AG04449 (cell line): ENCODE measurements around the gene DNAJA2.

Source experiments
- CTCF ChIA-PET: fragments of 350-600 bp; formaldehyde crosslinking; extraction: SDS; loops from one replicate; lab custom pipeline; 2021; ENCODE audit warnings: antibody characterized with exemption; lab: Yijun Ruan, JAX
- POLR2A ChIA-PET: fragments of 400-600, 350-600 bp; formaldehyde crosslinking; extraction: SDS; loops from one replicate; lab custom pipeline; 2020; ENCODE audit warnings: antibody characterized with exemption, inconsistent platforms; lab: Yijun Ruan, JAX
- DNase-seq: peaks from one replicate; pipeline ENCODE4 v3.0.0-alpha.2; 2010; ENCODE audit warnings: low read depth, low spot score
- H3K4me3 ChIP-seq: 2 replicates; pipeline ENCODE4 v1.5.1; 2011; ENCODE audit warnings: low read depth, mild to moderate bottlenecking, control low read depth, low read length
- TF ChIP-seq, protein P1 (sequence below): IDR thresholded peaks from one replicate; pipeline ENCODE4 v1.5.1; 2011; ENCODE audit warnings: mild to moderate bottlenecking, moderate library complexity, low read length, control low read depth, inconsistent platforms; ENCODE audit not compliant: insufficient read depth; ENCODE audit errors: missing control alignments

The DNAJA2 gene

DNA sequence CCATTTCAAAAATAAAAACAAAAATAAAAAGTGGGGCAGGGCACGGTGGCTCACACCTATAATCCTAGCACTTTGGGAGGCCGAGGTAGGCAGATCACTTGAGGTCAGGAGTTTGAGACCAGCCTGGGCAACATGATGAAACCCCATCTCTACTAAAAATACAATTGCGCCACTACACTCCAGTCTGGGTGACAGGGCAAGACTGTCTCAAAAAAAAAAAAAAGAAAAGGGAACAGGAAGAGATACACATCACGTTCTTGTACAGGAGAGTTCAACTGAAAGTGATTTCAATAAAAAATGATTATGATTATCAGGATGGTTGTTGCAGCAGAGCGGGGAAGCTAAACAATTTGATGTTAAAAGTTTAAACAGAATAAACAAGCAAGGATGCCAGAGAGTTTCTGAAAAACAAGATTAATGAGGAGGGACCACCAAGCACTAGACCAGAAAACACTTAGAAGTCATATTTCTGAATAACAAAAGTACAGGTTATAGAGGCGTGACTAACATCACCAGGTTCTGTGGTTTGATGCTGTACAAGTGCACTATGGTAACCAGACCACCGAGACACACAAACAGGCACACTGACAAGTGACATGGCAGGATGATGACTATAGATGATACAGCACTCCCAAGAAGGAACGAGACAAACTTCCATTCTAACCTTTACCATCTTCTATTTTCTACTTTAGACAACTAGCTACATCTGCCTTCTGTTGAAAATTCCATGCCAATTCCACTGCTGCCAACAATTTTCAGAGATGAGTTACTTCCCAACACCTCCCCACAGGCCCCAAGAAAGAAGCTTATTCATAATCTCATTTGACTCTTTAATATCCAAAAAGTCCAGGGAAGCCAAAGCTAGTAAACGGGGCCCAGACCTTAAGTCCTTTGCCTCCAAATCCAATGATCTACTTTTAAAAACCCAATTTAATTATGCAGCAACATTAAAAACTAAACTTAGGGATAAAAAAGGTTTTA, 11.8 kb downstream of the DNAJA2 start:
- DNase-seq = no peak
- TF ChIP-seq, protein P1, sequence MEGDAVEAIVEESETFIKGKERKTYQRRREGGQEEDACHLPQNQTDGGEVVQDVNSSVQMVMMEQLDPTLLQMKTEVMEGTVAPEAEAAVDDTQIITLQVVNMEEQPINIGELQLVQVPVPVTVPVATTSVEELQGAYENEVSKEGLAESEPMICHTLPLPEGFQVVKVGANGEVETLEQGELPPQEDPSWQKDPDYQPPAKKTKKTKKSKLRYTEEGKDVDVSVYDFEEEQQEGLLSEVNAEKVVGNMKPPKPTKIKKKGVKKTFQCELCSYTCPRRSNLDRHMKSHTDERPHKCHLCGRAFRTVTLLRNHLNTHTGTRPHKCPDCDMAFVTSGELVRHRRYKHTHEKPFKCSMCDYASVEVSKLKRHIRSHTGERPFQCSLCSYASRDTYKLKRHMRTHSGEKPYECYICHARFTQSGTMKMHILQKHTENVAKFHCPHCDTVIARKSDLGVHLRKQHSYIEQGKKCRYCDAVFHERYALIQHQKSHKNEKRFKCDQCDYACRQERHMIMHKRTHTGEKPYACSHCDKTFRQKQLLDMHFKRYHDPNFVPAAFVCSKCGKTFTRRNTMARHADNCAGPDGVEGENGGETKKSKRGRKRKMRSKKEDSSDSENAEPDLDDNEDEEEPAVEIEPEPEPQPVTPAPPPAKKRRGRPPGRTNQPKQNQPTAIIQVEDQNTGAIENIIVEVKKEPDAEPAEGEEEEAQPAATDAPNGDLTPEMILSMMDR = no peak
- H3K4me3 ChIP-seq = no peak overlapping the region
- POLR2A ChIA-PET = no interaction called here
- CTCF ChIA-PET = interaction anchor here (0.9 to 3.5 kb wide), 5 partner anchors 10 to 180 kb away, joined by 5 to 22 read pairs (median 7); no protein-coding TSS in a partner anchor

DNA sequence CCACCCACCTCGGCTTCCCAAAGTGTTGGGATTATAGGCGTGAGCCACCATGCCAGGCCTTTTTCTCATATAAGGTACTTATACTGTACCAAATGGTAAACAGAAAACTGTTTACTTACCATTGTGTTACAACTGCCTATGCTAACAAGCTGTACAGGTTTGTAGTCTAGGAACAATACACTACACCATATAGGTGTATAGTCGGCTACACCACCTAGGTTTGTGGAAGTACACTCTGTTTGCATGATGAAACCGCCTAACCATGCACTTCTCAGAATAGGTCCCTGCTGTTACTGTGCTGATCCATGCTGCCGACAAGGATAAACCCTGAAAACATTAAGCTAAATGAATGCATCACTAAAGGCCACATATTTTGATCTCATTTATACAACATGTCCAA, 18.9 kb downstream of the DNAJA2 start:
- ChIA-PET POLR2A (no interaction called here), CTCF (interaction anchor here (0.5 to 1.3 kb wide), 2 partner anchors 100 to 1670 kb away, joined by 3 read pairs; no protein-coding TSS in a partner anchor)
- no peak overlapping the region for H3K4me3 ChIP-seq
- TF ChIP-seq, protein P1 = no peak
- no peak for DNase-seq

DNA sequence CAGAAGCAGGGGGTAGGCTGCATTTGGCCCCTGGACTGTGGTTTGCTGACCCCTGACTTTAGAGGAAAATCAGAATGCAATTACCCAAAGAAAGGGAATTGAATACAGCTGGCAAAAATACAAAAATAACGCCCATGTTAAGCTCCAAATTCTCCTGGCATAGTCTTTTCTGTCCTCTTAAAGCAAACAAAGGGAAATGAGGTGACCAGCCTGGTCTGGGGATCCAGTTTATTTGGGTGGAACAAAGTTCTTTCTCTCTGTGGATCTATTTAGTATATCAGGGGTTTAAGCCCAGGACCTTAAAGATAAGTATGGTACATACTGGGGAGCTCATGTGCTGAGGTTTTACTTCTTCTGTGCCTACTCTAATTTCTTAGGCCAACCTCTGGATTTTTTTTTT, 23.5 kb downstream of the DNAJA2 start:
- H3K4me3 ChIP-seq = no peak overlapping the region
- POLR2A ChIA-PET = no interaction called here
- no peak for DNase-seq
- CTCF ChIA-PET = interaction anchor here (0.7 to 4.9 kb wide), 7 partner anchors 9 to 1673 kb away, joined by 3 to 49 read pairs (median 3); no protein-coding TSS in a partner anchor
- TF ChIP-seq, protein P1 = no peak

DNA sequence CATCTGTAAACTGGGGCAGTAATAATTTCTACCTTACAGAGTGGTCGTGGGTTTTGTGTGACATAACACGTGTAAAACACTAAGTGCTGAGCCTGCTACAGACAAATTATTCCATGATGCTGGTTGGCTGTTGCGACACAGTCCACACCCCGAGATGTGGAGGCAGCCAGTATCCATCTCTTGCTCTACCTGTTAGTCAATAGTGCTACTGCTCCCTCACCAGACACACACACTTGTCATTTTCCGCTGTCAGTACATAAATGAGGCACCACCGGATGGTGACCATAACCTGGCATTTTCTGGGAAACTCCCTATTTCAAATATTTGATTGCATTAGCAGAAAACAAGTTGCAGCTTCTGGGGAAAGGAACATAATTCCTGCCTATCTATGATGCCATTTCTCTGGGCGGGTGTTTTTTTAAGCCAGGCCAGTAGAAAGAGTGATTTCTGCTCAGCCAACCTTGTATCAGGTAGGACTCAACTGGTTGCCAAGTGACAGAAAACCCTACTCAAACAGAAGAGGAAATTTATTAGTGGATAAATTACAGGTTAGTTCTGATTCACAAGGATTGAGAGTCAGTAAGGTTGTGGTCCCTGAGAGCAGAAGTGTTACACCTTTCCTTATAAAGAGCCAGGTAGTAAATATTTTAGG, 24.1 kb downstream of the DNAJA2 start:
- TF ChIP-seq, protein P1 = no peak
- ChIA-PET CTCF (interaction anchor here (0.6 to 4.9 kb wide), 10 partner anchors 13 to 1674 kb away, joined by 3 to 49 read pairs (median 4); partner anchors contain the start of gene DNAJA2), POLR2A (no interaction called here)
- no peak for DNase-seq
- no peak overlapping the region for H3K4me3 ChIP-seq

DNA sequence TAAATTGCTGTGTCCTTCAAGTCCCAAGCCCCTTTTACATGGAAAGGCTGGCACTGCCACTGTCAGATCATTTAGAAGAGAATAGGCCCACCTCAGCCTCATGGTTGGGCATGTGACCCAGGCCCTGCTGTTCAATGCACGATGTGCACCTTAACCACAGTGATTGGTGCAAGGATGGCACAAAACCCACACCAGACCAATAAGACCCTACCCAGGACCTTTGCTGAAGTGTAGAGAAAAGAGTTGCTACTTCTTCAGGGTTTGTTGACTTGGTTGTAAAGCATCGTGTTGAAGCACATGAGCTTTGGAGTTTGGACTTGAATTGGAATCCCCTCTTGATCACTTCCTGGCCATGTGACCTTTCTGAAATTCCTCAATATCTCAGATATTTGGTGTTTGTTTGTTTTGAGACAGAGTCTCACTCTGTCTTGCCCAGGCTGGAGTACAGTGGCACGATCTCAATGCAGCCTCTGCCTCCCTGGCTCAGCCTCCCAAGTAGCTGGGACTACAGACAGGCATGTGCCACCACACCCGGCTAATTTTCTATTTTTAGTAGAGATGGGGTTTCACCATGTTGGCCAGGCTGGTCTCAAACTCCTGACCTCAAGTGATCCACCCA, 24.8 kb downstream of the DNAJA2 start:
- no peak overlapping the region for H3K4me3 ChIP-seq

More for the DNA sequence above, 24.8 kb downstream of the DNAJA2 start:
- CTCF ChIA-PET = interaction anchor here (0.6 to 4.9 kb wide), 19 partner anchors 8 to 1675 kb away, joined by 3 to 49 read pairs (median 4); partner anchors contain the start of genes DNAJA2 and NETO2
- TF ChIP-seq, protein P1 = no peak
- no peak for DNase-seq
- POLR2A ChIA-PET = no interaction called here
